ENCODE results near the gene WWTR1. TPM values are rescaled to one million over a fixed set of nuclear protein-coding genes. Genes with fewer than 3 reads are reported as not detected.

WWTR1 gene
- total RNA-seq, 1 experiment from 2014 or later: 73.5 TPM

DNA sequence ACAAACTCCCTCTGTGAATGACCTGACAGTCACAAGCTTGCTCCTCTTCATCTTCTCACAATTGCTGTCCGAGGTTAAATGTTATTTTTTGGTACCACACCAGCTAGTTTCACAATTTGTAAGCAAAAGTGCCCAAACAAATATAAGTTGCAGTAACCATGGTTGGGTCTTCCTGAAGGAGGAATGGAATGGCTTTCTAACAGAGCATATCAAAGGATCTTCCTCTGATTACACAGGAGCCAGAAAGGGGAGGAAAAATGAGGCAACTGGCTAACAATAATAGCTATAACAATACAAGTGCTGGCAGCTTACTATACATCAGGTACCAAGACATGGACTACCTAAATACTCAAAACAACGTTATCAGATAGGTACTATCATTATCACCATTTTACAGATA is 90.4 kb downstream of the WWTR1 start:
- BruUV-seq (replicated peaks): no TSS peak
- TF ChIP-seq, protein P1, sequence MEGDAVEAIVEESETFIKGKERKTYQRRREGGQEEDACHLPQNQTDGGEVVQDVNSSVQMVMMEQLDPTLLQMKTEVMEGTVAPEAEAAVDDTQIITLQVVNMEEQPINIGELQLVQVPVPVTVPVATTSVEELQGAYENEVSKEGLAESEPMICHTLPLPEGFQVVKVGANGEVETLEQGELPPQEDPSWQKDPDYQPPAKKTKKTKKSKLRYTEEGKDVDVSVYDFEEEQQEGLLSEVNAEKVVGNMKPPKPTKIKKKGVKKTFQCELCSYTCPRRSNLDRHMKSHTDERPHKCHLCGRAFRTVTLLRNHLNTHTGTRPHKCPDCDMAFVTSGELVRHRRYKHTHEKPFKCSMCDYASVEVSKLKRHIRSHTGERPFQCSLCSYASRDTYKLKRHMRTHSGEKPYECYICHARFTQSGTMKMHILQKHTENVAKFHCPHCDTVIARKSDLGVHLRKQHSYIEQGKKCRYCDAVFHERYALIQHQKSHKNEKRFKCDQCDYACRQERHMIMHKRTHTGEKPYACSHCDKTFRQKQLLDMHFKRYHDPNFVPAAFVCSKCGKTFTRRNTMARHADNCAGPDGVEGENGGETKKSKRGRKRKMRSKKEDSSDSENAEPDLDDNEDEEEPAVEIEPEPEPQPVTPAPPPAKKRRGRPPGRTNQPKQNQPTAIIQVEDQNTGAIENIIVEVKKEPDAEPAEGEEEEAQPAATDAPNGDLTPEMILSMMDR (conservative IDR thresholded peaks at IDR 0.05): no peak
- H4K20me1 ChIP-seq (ENCODE audit: insufficient read depth): no peaks in the 10 kb centered on the region
- no peak overlapping the region for H3K27ac ChIP-seq
- H3K9me3 ChIP-seq (ENCODE audit: insufficient read depth, low read depth): no peaks in the 10 kb centered on the region
- ChIA-PET POLR2A (ENCODE audit: unreplicated experiment) (no interaction called here), CTCF (interaction anchor here (0.7 kb wide), 1 partner anchor 29 kb away, joined by 4 read pairs; no protein-coding TSS in a partner anchor)
- no peak overlapping the region for H3K4me2 ChIP-seq
- no peak overlapping the region for H3K4me3 ChIP-seq
- H3K27me3 ChIP-seq (ENCODE audit: insufficient read depth, low read depth): no peaks in the 10 kb centered on the region
- peaks cover 11% of the 10 kb centered on the region for H3F3A ChIP-seq (ENCODE audit: insufficient read depth, low read depth)
- no peaks in the 10 kb centered on the region for H3K9me2 ChIP-seq (ENCODE audit: insufficient read depth)
- peaks cover 4% of the 10 kb centered on the region for H3K4me1 ChIP-seq (replicated peaks; ENCODE audit: insufficient read depth)
- intact Hi-C loops (cut with micrococcal nuclease; ENCODE audit: unreplicated experiment): no loop called here
- DNase-seq: no peak
- H3K36me3 ChIP-seq (ENCODE audit: low read depth): peaks cover 16% of the 10 kb centered on the region
- H3K79me2 ChIP-seq (ENCODE audit: low read depth): peaks cover 79% of the 10 kb centered on the region
- no peak overlapping the region for H2AFZ ChIP-seq

DNA sequence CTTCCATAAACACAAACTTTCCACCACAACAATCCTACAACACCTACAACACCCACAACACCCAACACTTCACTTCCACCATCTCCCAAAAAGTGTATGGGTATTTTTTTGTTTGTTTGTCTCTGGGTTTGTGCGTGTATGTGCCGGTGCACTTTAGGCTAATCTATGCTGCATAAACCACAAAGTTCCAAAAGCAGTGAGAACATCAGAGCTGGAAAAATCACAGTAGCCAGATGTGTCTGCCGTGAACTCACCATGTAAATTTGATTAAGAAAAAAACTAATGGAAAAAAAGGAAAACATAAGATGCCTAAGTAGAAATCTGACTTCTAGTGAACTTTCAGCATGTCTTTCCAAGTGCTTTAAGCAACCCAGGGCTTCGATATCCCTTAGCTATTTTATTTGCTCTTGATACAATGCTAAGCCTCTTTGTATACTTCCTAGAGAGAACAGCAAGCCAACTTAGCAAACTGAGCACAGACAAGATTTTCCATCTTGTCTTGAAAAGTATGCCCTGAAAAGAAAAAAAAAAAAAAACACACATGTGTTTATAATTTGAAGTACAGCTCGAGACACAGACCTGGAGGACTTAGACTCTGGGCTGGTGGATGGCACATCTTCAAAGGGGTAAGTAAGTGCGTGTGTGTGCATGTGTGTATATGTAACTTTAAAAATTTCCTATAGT is 91.4 kb downstream of the WWTR1 start:
- TF ChIP-seq, protein P1 (conservative IDR thresholded peaks at IDR 0.05): no peak
- no peak for TF ChIP-seq EZH2 (IDR thresholded peaks at IDR 0.05; ENCODE audit: low read depth)
- Histone ChIP-seq H3K27ac (no peak overlapping the region), H3K4me1 (replicated peaks; ENCODE audit: insufficient read depth) (no peaks in the 10 kb centered on the region; the same call in none of the 2 replicates), H4K20me1 (ENCODE audit: insufficient read depth) (no peaks in the 10 kb centered on the region), H3K36me3 (ENCODE audit: low read depth) (peaks cover 8% of the 10 kb centered on the region; the same call in 1 of the 2 replicates), H3K27me3 (ENCODE audit: insufficient read depth, low read depth) (no peaks in the 10 kb centered on the region), H3K4me3 (no peak overlapping the region), H3K4me2 (no peak overlapping the region), H3F3A (ENCODE audit: insufficient read depth, low read depth) (peaks cover 7% of the 10 kb centered on the region), H3K9me3 (ENCODE audit: insufficient read depth, low read depth) (no peaks in the 10 kb centered on the region), H3K9me2 (ENCODE audit: insufficient read depth) (no peaks in the 10 kb centered on the region), H3K79me2 (ENCODE audit: low read depth) (peaks cover 73% of the 10 kb centered on the region), H2AFZ (no peak overlapping the region)
- no TSS peak for BruUV-seq (replicated peaks)
- CTCF ChIA-PET: no interaction called here
- POLR2A ChIA-PET (ENCODE audit: unreplicated experiment): no interaction called here
- intact Hi-C loops (cut with micrococcal nuclease; ENCODE audit: unreplicated experiment): no loop called here
- no peak for DNase-seq

DNA sequence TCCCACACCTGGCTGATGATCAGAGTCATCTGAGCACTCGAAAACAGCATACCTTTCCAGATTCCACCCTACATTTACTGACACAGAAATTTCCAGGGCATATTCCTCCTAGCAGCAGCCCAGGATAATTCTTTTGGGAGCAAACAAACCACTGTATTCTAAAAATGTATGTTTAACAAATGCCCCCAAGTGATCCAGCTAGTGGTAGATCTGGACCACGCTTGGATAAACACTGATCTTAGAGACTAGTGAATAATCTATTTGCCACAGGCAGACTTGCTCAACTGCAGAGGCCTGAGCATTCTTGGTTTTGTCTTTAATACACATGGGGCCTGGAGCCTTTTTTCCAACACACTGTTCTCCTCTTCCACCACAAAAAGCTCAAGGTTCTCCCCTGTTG is 93.7 kb downstream of the WWTR1 start:
- Histone ChIP-seq H3K27ac (no peak overlapping the region), H3K4me3 (no peak overlapping the region), H2AFZ (no peak overlapping the region), H3K79me2 (ENCODE audit: low read depth) (peaks cover 77% of the 10 kb centered on the region), H3K36me3 (ENCODE audit: low read depth) (peaks cover 15% of the 10 kb centered on the region; the same call in 1 of the 2 replicates), H4K20me1 (ENCODE audit: insufficient read depth) (peaks cover 10% of the 10 kb centered on the region; the same call in 1 of the 2 replicates), H3K4me2 (no peak overlapping the region), H3K9me3 (ENCODE audit: insufficient read depth, low read depth) (no peaks in the 10 kb centered on the region), H3F3A (ENCODE audit: insufficient read depth, low read depth) (no peaks in the 10 kb centered on the region; the same call in 1 of the 2 replicates), H3K27me3 (ENCODE audit: insufficient read depth, low read depth) (no peaks in the 10 kb centered on the region), H3K4me1 (replicated peaks; ENCODE audit: insufficient read depth) (no peaks in the 10 kb centered on the region), H3K9me2 (ENCODE audit: insufficient read depth) (no peaks in the 10 kb centered on the region)
- intact Hi-C loops (cut with micrococcal nuclease; ENCODE audit: unreplicated experiment): no loop called here
- no peak for DNase-seq
- ChIA-PET POLR2A (ENCODE audit: unreplicated experiment) (no interaction called here), CTCF (interaction anchor here (0.6 kb wide), 1 partner anchor 33 kb away, joined by 4 read pairs; no protein-coding TSS in a partner anchor)
- TF ChIP-seq, protein P1 (conservative IDR thresholded peaks at IDR 0.05): no peak
- no peak for TF ChIP-seq EZH2 (IDR thresholded peaks at IDR 0.05; ENCODE audit: low read depth)
- BruUV-seq (replicated peaks): no TSS peak
